Central memory CD4-positive, alpha-beta T cell (primary cell): ENCODE data around the gene RNPS1.
"Not testable (repeated sequence)": the region's sequence is repeated elsewhere in the genome, so short reads cannot be mapped to it uniquely, and the experiment has no call there.

Source experiments
- DNase-seq: peaks from one replicate; pipeline ENCODE4 v3.0.0; 2022

Gene RNPS1

DNA sequence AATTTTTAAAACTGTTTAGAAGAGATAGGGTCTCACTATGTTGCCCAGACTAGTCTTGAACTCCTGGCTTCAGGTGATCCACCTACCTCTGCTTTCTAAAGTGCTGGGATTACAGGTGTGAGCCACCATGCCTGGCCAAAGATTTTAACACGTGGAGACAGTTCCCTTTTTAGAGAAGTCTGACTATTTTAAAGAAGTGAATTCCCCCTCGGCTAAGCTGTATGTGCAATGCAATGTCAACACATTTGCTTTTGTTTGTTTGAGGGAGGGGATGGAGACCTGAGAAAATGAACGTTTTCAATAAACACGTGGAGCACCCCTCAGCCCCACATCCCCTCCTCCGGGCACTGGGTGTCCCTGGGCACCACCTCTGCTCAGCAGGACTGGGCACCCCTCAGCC lies 14.3 kb upstream of the RNPS1 start:
- DNase-seq, result no peak

DNA sequence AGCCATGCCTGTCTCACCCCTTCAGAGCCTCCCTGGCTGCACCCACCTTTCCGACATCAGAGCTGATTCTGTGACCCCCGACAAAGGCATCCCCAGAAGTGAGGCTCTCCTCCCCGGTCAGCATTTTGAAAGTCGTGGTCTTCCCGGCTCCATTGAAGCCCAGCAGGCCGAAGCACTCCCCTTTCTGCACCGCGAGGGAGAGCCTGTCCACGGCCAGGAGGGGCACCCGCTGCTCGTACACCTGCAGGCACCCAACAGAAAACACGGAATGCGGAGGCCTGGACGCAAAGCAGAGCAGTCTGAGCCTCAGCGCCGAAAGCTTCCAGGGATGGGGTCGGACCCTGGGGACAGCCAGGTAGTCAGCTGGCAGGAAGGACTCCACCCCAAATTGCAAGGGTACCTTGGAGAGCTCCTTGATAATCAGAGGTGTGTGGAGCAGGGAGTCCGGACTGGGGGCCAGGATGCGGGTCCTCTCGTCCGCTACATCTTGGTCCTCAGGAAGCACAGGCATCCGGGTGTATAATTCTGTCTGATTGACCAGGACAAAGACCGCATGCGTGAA lies 13.1 kb upstream of the RNPS1 start:
- DNase-seq, result no peak

DNA sequence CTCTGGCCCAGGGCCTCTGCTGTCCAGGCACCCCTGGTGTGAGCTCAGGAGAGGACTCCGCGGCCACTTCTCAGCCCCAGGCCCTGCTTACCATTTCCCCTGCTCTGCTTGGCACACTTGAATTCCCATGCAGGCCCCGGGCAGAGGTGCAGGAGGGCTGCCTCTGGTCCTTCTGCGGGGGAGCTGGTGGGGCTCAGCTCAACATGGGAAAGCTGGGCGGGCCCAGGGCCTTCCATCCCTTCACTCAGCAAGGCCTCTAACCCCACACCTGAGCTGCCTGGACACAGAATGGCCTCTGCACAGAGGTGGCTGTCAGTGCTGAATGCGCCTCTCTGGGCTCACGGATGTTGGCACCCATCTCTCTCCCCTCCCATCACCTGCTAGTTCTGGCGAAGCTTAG lies 12.5 kb upstream of the RNPS1 start:
- no peak for DNase-seq

DNA sequence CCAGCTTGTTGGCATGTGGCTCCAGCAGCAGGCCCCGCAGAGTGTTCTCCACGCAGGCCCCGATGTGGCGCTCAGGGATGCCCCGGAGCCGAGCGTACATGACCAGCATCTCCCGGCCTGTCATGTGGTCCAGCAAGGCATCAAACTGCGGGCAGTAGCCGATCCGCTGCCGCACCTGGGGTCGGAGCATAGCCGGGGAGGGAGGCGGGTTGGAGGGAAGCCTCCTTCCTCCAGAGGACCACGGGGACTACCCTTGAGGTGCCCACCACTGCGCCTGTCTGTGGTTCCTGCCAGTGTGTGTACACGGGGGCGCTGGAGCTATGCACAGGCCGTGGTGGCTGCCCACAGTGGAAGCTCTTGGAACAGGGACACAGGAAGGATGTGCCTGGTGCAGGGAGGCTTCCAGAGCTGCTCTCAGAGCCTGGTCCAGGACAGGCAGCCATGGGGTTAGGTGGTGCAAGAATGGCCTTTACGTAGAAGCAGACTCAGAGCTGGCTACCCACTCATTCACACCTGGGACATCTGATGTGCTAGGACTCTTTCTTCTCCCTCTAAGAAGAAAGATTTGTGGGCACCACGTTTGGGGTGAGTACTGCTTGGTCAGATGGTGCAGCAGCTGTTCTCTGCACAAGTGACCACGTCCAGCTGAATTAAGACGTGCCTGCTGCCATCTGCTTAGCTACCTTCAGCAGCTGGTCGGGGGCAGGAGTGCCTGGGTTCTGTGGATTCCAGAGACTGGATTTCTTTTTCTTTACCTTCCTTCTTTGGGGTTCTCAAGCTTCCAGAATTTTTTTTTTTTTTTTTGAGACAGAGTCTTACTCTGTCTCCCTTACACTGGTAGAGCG lies 11.3 kb upstream of the RNPS1 start:
- no peak for DNase-seq

DNA sequence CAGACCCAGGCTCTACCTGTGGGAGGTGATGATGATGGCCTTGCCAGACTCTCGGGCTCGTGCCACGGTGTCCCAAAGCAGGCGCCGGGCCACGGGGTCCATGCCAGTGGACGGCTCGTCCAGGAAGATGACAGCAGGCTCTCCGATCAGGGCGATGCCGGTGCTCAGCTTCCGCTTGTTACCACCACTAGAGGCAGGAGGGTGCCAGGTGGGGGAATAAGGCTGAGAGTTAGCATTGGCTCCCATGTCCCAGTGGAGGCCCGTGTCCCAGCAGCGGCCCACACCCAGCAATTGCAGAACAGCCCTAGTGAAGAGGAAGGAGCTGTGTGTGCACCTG lies 10.3 kb upstream of the RNPS1 start:
- DNase-seq, result no peak

DNA sequence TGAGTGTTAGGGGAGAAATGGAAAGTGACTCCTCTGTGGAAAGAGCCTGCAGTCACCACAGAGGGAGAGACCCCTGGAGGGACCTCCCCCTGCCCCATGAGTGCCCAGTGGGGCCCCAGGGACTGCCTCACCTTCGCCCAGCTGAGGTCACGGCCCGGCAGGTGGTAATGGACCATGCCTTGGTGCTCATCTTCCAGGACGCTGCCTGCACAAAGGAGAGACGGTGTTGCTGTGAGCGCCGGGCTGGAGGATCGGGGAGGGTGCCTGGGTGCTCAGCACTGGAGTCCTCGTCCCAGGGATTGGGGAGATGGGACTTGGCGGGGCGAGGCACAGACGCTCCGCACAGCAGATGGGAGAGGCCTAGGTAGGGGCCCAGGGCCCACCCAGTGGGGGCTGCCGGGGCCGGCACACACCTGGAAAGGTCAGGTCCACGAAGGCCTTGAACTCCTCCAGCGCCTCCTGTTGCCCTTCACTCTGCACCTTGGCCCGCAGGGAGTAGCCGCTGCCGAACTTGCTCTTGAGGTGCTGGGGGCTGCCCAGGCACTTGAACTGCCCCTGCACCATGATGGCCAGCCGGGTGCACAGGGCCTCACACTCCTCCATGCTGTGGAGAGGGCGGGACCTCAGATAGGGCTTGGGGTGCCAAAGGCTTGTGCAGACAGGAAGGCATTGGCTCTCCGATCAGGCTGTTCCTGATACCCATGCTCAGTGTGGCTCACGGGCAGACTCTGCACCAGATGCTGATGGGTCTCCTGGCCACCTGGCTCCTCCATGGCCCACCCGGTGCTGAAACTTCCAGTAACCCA lies 9.7 kb upstream of the RNPS1 start:
- DNase-seq, result no peak

DNA sequence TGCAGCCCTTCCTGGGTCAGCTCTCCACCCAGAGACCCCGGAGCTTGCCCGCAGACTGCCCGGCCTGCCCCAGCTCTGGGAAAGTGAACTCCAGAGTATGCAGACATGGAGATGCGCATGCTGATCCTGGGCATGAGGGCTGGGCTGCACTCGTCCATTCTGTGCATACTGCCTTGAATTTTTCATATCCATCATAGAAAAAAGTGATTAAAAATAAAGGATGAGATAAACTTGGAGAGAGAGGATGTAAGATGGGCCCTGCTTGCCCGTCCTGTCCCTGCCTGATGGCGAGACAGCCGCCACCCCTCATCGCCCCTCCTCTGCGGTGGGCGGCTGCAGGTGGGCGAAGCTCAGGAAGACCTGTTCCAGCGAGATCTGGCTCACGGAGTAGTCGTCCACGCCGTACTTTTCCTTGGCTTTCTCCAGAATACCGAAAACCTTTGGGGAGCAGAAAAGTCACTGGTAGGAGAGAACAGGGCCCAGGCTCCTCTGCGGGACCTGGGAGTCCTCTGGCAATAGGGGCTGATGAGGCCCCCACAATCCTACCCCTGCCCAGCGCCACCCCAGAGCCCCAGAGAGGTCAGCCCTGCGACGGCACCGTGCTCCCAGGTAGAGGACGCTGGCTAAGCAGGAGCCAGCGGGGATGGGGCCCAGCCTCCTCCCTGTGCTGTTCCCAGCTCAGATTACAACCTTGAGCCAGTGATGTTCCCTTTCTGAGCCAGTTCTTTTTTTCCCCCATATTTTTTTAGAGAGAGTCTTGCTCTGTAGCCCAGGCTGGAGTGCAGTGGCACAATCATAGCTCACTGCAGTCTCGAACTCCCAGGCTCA lies 8.7 kb upstream of the RNPS1 start:
- no peak for DNase-seq

DNA sequence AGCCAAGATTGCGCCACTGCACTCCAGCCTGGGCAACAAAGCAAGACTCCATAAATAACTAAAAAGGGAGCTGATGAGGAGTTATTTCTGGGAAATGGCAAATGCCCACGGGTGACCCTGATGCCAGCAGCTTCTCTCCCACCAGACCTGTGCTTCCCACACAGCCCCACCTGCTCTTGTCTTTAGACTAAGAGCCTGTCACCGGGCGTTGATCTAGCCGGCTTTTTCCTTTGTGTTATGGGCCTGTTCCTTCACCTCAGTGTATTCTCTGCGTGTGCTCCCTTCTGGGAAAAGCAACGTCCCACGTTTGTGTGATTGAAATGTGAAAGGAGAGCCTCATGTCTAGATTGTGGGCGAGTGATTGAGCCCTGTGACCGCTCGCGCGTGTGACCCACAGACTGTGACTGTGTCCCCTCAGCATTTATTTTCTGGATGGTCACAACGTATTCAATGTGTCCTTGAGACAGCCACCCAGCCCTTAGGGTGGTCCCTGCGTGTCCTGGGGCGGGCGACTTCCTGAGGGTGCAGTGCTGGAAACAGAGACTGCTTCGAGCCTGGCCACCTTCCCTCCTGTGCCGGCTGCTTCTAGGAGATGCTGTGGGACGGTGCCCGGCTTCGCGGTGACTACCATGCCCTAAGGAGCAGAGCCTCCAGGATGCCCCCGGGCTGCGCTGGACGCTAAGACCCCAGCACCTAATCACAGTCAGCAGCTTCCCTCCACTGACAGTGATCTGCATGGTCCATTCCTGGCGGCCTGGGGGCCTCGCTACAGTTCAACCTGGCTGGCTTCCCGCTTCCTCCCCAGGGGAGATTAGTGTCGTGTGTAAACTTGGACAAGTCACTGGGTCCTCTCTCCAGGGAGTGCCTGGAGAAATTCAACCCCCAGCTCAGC lies 7.8 kb upstream of the RNPS1 start:
- DNase-seq, result no peak

DNA sequence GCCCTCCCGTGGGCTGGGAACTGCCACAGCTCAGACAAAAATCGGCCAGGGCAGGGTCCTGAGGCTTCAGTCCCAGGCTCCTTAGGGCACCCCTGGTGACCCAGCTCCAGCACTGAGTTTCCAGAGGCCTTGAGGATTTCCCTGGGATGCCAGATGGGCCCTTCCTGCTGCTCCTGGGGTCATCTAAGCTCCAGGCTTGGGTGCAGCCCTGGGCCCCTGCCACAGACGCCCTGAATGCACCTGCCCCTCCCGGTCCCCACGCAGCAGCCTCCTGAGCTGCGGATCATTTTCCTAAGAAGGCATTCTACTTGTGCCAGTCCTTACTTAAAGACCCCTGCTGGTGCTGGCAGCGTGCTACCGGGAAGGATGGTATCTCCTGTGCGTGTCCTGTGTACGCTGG lies 6.0 kb upstream of the RNPS1 start:
- no peak for DNase-seq

DNA sequence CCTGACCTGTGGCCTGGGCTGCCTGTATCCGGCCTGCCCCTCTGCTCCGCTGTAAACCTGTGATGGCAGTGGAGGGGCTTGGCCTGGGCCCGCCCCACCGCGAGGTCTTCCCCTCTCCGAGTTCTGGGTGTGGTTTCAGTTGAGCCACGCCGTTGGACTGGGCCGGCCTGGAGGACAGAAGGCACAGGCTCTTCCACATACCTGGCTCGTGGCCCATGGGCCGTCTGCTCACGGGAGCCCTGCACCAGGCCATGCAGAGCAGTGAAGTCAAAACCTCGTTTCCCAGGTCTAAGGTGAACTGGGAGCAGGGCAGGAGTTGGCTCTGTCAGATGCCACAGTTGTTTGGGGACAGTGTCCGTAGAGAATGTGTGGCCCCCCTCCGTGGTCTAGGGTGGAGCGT lies 5.6 kb upstream of the RNPS1 start:
- no peak for DNase-seq

DNA sequence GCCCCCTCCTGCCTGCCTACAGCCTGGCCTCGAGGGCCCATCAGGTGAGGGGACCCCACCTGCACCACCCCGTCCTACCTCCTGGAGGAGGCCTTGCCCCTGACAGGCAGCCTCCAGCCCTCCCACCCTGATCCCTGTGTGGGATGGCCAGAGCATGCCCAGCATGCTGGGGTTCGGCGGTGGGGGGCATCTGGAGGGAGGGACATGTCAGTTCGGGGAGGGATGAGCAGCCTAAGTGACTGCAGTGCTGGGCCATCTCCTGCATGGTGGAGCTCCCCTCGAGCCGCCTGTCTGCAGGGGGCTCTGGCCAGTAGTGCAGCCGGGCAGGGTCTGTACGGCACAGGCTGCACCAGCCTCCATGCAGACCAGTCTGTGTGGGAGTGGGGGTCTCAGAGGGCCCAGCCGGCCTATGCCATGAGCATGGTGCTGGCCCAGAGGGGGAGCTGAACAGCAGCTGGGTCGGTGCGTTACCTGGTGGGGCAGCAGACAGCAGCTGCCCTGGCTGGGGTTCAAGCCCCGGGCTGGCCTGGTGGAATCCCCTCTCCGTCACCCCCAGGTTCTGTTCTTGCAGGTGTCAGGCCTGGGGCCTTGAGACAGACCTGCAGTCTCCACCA lies 4.0 kb upstream of the RNPS1 start:
- no peak for DNase-seq

DNA sequence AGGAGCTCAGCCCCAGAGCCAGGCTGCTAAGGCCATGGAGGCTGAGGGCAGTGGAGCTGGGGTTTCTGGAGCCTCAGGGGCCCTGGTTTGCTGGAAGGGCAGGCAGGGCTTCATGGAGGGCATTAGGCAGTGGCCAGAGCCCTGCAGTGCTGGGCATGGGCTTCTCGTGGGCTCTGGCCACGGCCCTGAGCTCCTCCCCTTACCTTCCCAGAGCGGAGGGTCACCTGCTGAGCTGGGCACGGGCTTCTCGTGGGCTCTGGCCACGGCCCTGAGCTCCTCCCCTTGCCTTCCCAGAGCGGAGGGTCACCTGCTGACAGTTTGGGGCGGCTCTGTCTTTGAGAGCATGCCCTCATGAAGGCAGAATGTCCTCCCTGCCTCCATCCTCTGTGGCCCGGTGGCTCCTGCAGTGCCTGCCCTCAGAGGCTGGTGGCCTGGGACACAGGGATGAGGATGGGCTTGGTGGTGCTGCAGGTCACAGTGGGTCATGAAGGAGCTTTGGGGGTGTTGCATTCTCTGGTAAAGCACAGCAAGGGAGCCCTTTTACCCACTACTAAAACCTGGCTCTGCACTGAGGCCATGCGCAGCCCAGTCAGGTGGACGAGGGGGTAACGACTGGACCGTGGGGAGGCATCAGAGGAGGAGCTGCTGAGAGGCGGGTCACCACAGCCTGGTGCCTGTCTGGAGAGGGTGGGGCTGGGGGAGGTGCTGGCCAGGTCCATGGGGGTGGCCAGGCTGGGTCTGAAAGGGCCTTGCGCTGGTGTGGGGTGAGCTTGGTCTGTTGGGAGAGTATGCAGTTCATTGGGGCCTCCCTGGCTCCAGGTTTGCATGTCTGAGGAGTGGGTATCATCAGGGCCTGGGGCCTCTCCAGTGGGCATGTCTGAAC lies 2.9 kb upstream of the RNPS1 start:
- no peak for DNase-seq

DNA sequence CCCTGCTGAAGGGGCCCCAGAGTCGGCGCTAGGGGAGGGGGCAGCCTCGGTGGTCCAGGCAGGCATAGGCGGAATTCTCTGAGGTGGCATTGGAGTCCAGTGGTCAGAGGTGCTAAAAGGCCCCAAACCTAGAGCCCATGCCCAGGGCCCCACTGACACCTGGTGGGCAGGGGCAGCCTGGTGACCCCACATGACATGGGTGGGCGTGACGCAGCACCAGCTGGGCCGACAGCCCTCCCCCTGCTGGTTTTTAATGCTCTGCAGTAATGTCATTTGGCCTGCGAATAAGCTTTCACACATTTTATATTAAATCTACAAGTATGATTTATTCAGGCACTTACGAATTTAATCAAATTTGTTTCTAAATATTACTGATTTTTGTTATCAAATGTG lies 2.1 kb upstream of the RNPS1 start:
- no peak for DNase-seq

DNA sequence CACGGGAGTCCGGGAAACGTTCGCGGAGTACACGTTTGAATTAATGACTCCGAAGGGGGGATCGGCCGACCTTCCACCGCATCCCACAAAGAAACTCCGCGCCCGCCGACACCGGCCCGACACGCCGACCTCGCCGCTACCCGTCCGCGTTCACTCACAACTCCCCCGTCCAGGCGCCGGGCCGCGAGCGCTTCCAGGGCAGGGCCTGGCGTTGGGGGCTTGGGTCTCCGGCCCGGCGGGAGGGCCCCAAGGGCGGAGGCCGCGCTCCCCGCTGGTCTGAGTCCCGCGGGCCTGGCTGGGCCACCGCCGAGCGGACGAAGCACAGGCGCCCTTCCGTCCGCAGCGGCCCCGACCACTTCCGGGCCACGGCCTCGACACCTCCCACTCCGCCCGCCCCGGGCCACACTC lies 417 bp downstream of the RNPS1 start:
- DNase-seq, result not testable (repeated sequence)

DNA sequence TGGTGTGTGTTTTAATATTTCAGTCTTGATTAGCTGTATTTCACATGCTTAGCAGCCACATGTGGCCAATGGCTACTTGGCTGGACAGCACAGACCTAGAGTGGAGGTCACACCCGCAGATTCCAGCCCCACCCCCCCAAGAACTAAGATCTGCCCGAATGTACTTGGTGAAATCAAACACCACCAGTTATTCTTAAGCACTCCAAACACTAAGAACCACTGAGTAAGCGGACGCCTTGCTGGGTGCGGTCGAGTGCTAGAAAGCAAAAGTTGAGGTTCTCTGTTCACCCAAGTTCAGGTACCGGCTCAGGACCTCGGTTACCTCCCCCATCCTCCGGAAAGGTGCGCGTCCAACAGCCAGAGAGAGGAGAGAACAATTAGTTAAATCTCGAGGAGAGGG lies 1.0 kb downstream of the RNPS1 start:
- not testable (repeated sequence) for DNase-seq

DNA sequence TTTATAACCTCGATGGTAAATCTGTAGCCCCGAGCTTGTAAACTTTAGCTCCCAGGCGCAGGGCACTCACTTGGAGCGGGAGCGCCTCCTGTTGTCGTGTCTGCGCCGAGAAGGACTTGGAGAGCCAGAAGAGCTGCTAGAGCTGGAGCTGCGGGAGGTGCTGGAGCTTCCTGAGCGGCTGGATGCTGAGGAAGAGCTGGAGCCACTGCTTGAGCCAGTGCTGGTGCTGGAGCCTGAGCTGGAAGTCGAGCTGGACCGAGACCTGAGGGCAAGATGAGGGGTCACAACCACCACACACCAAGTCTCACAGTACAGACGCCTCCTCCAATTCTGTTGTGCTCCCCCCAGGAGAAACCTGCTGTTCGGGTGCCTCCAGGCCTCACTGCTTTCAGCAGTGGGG lies 4.9 kb downstream of the RNPS1 start:
- not testable (repeated sequence) for DNase-seq

DNA sequence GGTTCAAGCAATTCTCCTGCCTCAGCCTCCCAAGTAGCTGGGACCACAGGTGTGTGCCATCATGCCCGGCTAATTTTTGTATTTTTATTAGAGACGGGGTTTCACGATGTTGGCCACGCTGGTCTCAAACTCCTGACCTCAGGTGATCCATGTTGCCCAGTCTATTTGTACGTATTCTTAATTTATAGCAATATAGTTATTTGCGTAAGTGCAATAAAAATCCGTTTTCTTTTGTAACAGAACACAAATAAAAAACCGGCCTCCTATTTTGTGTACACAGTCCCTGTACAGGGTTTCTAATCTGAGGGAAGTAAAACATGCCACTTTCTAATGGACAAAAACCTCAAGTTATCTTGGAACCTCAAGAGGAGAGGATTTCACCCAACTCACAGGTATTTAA lies 7.7 kb downstream of the RNPS1 start:
- no peak for DNase-seq

DNA sequence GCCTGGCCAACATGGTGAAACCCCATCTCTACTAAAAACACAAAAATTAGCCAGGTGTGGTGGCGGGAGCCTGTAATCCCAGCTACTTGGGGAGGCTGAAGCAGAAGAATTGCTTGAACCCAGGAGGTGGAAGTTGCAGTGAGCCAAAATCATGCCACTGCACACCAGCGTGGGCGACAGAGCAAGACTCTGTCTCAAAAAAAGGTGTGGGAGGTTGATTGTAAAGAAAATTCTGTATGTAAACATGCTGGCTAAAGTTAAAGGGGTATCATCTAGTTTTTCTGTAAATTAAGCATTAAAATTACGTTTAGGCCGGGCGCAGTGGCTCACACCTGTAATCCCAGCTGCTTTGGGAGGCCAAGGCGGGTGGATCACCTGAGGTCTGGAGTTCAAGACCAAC lies 9.4 kb downstream of the RNPS1 start:
- DNase-seq, result not testable (repeated sequence)

DNA sequence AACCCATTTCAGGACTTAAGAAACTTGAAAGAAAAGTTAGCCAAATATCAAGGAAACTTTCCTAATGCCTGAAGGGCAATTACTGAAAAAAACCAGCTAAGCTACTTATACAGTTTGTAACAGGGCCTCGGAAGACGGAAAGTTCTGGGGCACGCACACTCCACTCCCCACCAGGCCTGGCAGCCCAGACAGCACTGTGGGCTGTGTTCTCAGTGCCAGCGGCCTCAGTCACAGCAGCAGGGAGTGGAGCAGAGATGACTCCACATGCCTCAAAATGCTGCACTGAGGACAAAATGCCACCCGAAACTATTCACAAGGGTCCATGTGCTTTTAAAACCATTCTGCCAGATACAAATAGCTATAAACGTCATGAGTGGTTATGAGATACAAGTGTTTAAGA lies 10.2 kb downstream of the RNPS1 start:
- DNase-seq, result no peak

DNA sequence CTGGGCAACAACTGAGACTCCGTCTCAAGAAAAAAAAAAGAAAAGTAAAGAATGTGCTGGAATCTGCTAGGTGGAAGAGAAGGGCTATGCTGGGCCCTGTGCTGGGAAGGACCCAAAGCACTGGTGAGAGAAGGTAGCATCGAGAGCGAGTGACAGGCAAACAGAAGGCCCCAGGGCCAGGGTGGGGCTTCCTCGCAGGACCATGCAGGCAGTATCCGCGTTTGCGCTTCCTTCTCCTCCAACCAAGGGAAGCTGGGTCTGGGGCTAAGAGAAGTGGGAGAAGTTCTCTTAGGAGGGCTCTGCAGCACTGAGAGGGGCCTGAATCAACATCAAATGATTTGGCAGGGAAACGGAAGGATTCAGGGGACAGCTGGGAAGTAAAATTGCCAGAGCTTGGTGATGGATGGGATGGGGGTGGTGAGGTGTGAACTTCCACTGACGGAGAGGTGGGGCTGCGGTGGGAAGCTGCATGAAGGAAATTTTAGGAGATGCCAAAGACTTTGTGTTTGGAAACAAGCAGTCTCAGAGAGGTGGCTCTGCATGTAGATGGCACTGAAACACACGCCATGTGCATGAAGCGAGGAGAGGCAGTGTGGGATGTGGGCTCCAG lies 11.3 kb downstream of the RNPS1 start:
- DNase-seq, result no peak
